GM19328 (cell line): ENCODE data around the gene LIN52.
"Not testable (repeated sequence)": the region's sequence is repeated elsewhere in the genome, so short reads cannot be mapped to it uniquely, and the experiment has no call there.

Source experiments
- ATAC-seq: cut with Tn5 transposase; IDR thresholded peaks from one replicate; pipeline ENCODE4 v1.9.1; 2021; ENCODE audit warnings: mild to moderate bottlenecking, moderate library complexity; ENCODE audit not compliant: unreplicated experiment

Gene LIN52

DNA sequence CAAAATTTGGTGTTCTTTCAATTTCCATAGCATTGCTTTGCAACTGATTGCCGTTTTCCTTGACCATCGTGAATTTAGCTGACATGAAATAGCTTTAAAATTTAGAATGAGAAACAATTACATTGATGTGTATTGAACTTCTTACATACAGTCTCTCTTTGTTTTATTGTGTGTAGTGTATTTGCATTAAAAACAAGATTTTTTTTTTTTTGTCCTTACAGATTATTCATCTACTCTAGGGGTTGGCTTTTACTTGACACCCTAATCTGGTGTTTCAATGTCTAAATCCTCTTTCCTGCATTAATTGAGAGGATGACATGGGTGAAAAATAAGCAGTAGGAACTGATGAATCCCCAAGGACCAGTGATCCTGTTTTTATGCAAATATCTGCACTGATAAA, 20.6 kb downstream of the LIN52 start:
- no peak for ATAC-seq

DNA sequence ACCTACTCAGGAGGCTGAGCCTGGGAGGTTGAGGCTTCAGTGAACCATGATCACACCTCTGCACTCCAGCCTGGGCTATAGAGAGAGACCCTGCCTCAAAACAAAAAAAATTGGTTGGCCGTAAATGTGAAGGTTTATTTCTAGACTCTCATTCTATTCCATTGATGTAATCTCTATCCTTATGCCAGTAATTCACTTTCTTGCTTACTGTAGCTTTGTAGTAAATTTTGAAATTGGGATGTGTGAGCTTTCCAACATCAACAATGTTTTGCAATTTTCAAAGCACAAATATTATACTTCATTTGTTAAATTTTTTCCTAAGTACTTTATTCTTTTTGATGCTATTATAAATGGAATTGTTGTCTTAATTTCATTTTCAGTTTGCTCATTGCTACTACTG, 24.6 kb downstream of the LIN52 start:
- no peak for ATAC-seq

DNA sequence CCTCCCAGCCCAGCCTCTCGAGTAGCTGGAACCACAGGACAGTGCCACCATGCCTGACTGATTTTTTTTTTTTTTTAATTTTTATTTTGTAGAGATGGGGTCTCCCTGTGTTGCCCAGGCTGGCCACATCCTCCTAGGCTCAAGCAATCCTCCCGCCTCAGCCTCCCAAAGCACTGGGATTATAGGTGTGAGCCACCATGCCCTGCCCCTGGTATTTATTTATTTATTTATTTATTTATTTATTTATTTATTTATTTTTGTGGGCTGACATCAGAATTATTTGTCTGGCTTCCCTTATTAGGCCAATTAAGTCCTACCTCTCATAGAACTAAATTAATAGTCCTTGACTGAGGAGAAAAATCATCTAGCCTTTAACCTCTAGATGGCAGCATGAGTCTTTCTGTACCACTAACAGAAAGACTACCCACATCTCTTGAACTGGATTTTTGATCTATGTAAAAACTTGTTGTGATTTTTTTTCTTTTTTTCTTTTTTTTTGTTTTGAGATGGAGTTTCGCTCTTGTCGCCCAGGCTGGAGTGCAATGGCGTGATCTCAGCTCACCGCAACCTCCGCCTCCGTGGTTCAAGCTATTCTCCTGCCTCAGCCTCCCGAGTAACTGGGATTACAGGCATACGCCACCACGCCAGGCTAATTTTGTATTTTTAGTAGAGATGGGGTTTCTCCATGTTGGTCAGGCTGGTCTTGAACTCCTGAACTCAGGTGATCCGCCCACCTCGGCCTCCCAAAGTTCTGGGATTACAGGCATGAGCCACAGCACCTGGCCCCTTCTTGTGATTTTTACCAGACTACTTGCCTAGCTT, 26.9 kb downstream of the LIN52 start:
- ATAC-seq = not testable (repeated sequence)

DNA sequence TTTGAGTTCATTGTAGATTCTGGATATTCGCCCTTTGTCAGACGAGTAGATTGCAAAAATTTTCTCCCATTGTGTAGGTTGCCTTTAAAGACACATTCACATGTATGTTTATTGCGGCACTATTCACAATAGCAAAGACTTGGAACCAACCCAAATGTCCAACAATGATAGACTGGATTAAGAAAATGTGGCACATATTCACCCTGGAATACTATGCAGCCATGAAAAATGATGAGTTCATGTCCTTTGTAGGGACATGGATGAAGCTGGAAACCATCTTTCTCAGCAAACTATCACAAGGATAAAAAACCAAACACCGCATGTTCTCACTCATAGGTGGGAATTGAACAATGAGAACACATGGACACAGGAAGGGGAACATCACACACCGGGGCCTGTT, 40.7 kb downstream of the LIN52 start:
- not testable (repeated sequence) for ATAC-seq

DNA sequence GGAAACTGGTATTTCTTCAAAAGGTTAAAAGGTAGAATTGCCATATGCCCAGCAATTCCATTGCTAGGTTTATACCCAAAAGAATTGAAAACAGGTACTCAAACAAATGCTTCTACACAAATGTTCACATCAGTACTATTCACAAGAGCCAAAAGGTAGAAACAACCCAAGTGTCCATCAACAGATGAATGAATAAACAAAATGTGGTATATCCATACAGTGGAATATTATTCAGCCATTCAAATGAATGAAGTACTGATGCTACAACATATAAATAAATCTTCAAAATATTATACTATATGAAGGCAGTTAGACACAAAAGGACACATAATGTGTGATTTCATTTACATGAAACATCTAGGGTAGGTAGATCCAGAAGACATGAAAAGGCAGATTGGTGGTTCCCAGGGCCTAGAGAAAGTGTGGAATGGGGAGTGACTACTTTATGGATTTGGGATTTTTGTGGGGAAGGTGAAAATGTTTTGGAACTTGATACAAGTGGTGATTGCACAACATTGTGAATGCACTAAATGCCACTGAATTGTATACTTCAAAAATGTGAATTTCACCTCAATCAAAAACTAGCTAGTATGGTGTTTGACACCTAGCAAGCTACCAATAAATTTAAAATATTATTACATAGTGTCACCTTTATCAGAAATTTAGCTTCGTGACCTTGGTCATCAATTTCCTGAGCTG, 41.7 kb downstream of the LIN52 start:
- no peak for ATAC-seq

DNA sequence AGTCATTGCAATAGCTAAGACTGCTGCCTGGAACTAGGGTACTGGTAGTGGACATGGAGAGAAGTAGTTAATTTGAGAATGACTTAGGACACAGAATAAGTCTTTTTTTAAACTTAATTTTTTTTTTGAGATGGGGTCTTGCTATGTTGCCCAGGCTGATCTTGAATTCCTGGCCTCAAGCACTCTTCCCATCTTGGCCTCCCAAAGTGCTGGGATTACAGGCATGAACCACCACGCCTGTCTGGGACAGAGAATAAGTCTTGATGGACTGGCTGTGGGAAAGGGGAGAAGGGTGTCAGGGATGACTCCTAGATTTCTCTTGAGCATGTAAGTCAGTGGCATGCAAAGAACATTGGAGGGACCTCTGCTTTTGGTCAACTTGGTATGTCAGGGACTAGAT, 42.9 kb downstream of the LIN52 start:
- ATAC-seq = no peak

DNA sequence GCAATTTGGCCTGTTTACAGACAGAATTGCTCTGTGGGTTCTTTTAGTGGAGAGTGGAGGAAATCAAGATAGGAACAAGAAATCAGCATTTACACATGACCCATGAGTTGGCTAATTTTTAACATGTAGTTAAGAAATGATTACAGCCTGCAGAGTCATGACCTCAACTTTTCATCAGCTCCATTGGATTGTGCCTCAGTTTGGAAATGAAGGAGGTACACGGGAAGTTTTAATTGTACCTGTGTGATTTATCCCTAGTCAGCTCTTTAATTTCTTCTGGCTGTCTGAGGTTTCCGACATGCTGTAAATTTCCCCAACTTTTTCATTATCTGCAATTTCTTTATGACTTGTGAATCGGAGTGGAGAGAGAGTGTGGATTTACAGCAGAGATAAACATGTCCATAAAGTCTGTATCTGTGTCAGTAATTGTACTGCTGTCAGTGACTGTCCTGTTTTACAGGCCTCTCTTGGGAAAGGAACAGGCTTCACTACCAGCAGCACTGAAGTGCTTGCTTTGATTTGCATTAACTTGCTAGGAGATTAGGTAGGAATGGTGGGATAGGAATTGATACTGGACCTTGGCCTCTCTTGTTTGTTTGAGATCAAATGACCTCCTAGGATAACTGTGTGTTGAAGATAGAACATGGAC, 49.2 kb downstream of the LIN52 start:
- ATAC-seq = no peak

DNA sequence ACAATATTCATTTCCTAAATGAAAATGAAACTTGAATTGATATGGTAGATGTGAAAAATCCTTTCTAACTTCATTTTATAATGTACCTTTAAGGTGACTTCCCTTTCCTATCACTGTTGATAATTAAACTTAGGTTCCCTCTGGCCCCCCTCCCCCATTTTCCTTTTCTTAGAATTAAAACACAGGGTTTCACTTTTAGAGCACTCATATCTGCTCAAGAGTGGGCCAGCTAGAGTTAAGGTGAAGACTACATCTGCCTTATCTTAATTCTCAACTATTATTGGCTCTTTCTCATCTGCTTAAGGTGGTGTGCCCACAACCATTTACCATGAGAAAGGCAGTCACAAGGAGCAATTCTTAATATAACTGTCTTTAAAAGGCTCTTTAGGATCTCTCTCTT, 49.7 kb downstream of the LIN52 start:
- no peak for ATAC-seq

DNA sequence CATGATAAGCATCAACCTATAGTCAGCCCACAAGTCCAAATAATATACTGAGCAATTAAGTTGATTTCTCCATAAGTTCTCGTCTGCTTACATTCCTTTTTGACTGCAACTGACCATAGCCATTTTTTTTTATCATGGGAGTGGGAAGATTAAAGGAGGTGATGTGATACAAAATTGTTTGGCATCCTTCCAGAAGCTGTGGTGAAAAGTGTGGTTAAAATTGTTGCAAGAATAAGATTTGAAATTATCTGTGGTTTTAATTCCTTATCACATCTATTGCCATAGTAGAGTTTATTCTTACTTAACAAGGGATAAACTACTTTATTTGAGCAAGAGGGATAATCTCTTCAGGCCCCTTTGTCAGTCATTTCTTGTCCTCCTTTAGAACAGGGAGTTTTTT, 50.7 kb downstream of the LIN52 start:
- no peak for ATAC-seq

DNA sequence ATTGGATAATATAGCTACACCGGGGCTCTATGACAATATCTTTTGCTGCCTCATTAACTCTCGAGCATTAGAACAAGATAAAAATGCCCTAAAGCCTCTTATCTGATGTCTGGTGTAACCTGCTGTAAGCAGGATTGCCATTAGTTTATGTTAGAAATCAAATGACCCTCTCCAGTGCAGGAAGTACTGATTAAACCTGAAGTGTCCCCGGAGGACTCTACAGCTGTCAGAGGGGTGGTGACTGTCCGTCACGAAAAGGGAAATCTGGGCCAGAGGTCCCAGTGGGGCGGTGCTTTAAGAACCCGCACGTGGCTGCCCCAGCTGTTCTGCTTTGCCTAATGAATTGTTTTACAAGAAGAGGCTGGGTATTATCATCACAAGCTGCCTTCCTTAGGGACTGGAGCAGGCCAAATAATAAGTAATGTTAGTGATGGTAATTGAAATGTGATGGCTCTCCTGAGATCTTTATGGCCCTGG, 55.7 kb downstream of the LIN52 start:
- no peak for ATAC-seq

DNA sequence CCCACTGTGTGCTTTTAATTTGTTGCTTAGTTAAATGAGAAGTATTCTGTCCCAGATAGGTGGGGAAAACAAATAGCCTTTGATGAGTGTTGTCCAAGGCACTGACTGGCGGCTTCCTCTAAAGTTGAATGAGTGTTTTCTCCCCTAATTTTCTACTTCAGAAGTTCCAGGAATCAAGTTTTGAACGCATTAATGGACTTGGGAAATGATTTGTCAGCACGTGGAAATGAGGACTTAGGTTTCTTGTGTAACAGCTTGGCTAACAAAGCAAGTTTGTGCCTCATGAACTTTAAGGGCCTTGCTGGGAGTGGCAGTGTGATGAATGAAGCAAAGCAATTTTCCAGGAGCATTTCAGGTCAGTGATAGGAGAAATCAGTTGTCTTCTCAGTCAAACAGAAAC, 56.9 kb downstream of the LIN52 start:
- ATAC-seq = no peak

DNA sequence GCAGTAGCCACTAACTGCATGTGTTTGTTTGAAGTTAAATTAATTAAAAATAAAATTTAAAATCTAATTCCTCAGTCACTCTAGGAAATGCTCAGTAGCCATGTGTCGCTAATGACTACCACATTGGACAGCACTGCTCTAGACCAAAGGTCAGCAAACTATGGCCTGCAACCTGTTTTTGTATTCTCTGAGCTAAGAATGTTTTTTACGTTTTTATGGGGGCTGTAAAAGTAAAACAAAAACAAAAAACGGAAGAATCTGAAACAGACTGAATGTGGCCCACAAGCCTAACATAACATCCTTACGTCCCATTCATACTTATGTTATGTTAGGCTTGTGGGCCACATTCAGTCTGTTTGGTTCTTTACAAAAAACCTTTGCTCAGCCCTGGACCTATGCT, 57.8 kb downstream of the LIN52 start:
- ATAC-seq = no peak

DNA sequence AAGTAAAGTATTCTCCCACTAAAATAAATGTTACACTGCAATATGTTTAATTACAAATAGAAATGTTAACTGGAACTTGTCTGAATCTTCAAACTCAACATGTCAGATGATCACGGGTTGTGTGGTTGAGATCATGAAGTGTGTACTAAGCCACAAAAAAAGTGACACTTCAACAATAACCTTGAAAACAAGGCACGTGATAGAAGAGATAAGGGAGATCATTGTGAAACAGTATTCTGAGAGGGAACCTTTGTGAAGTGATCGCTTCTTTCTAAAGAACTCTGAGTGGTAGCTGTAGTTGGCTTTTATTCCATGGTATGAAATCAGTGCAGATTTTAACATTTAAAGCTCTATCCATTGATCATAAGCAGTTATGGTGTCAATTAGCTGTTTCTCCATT, 60.0 kb downstream of the LIN52 start:
- no peak for ATAC-seq

DNA sequence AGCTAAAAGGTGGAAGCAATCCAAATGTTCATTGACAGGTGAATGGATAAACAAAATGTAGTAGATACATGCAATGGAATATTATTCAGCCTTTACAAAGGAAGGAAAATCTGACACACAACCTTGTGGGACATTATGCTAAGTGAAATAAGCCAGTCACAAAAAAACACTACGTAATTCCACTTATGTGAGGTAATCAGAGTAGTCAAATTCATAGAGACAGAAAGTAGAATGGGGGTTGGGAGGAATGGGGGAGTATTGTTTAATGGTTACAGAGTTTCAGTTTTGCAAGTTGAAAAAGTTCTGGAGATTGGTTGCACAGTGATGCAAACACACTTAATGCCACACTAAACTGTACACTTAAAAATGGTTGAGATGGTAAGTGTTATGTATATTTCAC, 62.8 kb downstream of the LIN52 start:
- ATAC-seq = no peak

DNA sequence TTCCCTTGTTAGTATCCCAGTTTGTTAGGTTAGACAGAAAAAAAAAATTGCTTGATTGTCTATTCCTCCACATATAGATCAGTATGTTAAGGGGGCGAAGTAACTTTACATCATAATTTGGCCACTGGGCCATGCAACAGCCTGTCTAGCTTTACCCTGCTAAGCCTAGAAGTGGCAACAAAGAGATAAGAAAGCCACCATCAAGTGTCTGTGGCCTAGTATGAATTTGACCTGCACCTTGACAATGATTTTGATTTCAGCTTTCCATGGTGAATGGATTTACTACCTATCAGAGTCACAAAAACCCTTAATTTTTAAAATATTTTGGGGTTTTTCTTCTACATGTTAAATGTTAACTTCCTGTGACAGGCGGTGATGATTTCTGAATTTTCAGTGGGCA, 63.9 kb downstream of the LIN52 start:
- ATAC-seq = no peak

DNA sequence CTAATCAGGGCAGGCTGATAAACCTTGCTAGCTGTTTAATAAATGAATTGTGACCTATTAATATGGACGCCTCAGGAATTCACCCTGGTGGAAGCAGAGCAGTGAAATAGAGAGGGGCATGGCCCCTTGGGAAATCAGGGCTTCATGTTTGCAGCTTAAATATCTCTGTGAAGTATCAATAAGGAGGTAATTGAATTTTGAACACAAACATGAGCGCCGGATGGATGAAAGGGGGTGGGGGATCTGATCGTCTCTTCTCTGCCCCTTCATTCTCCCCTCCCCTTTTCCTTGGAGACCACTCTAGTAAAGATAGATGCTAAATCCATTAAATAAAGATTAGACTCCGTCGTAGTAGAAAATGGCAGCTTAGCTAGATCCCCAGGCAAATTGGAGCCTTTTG, 70.5 kb downstream of the LIN52 start:
- ATAC-seq = no peak

DNA sequence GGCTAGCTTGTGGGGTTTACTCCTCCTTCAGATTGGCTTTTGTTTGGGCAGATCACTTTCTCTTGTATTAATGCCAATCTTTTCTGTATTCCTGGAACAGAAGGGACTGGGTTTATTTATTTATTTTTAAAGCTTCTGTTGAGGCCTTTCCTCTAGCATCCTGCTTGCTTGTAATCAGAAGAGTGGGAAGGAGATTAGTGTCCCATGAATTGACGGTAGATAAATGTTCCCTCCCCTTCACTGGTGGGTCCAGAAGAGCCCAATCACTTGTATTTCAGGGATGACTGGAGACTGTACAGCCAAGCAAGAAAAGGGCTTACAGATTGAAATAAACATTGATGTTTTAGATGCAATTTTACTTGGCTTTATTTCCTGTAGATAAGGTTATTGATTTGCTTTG, 71.0 kb downstream of the LIN52 start:
- no peak for ATAC-seq

DNA sequence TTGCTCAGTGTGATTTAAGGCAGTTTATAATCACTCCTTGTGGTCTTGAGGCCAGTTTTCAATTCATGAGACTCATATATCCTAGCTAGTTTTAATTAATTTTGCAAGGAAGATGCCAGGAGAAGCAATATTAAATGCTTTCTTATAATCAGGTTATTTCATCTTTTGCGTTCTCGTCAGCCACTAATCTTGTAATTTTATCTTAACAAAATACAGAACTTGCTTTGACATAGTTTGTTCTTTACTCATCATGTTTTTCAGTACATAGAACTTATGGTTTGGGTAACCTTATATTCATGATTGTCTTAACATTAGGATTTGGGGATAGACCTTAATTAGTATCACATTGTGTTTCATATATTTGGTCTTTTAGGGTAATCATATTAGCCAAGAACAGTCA, 76.0 kb downstream of the LIN52 start:
- ATAC-seq = no peak

DNA sequence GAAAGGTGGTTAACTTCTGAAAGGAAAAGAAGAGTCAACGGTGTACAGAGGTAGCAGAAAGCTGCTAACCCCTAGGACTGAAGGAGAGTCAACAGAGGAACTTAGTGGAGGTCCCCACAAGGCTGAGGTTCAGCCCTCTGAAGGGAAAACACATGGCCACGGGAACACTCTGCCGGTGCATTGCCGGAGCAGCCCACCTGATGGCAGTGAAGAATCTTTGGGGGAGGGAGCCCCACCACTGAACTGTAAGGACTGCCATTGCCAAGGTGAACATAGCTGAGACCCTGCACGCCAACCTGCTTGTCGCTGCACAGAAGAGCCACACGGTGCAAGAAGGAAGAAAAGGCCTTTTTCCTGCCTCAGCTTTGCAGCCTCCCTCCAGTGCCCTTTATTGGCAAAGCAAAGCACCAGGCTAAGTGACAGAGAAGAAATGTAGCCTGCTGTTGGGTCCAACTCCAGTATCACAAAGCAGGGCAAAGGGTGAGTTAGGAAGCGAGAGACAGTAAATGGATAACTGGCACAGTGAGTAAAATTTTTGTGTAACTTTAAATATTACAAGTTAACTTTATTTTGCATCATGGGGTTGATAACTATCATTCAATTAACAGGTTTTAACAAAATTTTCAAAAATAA, 76.9 kb downstream of the LIN52 start:
- ATAC-seq = no peak

DNA sequence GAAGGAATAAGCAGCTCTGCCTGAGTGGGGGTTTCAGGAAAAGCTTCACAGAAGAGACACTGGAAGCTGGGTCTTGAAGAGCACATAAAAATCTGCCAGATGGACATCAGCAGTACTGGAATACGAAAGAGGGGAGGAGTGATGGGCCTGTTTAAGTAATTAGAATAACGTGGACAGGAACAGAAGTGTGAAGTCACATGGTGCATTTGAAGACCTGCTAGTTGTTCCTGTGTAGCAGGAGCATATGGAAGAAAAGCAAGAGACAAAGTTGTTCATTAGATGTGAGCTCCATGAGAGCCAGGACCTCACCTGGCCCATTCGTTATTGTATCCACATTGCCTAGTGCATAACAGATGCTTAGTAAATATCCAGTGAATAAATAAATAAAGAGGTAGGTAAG, 85.2 kb downstream of the LIN52 start:
- no peak for ATAC-seq

DNA sequence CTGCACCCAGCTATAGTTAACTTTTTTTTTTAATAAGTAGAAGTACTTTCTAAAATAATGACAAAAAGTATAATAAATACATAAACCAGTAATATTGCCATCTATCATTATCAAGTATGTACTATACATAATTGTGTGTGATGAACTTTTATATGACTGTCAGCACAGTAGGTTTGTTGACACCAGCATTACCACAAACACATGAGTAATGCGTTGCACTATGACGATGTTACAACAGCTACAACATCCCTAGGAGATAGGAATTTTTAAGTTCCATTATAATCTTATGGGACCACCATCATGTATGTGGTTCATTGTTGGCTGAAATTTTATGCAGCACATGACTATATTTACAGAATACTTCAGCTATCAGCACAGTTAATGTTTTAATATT, 91.6 kb downstream of the LIN52 start:
- no peak for ATAC-seq

DNA sequence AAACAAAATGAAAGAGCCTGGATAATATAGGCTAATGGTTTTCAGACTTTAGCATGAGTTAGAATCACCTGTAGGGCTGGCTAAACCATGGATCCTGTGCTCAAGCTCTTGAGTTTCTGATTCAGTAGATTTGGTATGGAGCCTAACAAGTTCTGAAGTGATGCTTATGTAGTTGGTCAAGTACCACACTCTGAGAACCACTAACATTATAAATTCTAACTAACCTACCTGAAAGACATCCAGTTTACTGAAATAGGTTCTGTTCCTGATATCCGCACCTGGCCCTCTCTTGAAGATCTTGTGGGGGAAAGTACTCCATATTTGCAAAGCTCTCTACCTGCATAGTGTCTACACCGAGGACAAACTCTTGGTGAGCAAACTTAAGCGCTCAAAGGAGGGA, 95.1 kb downstream of the LIN52 start:
- no peak for ATAC-seq
